ENCODE measurements around the gene TNIK. TPM values are rescaled to one million over a fixed set of nuclear protein-coding genes. Genes with fewer than 3 reads are reported as not detected.

Gene TNIK
- total RNA-seq, 1 donor from 2014 or later: 1.5 TPM

GRCh38 chr3:171297951-171298350, 162.3 kb downstream of the TNIK start:
- Mint-ChIP-seq H3K4me3 (ENCODE audit: unreplicated experiment) (no peak overlapping the region), H3K27me3 (ENCODE audit: unreplicated experiment) (no peaks in the 10 kb centered on the region), H3K9me3 (ENCODE audit: unreplicated experiment) (no peaks in the 10 kb centered on the region), H3K36me3 (ENCODE audit: unreplicated experiment) (no peaks in the 10 kb centered on the region), H3K27ac (ENCODE audit: unreplicated experiment) (no peak overlapping the region), H3K4me1 (ENCODE audit: low read depth, unreplicated experiment) (peaks cover 7% of the 10 kb centered on the region)
- TF ChIP-seq CTCF (IDR thresholded peaks at IDR 0.05; ENCODE audit: partially characterized antibody, unreplicated experiment): no peak
- DNase-seq: no peak

- TF ChIP-seq CTCF (IDR thresholded peaks at IDR 0.05; ENCODE audit: partially characterized antibody, unreplicated experiment): no peak
- no peak for DNase-seq
- Mint-ChIP-seq H3K36me3 (ENCODE audit: unreplicated experiment) (no peaks in the 10 kb centered on the region), H3K4me3 (ENCODE audit: unreplicated experiment) (no peak overlapping the region), H3K27ac (ENCODE audit: unreplicated experiment) (no peak overlapping the region), H3K4me1 (ENCODE audit: low read depth, unreplicated experiment) (peaks cover 7% of the 10 kb centered on the region), H3K9me3 (ENCODE audit: unreplicated experiment) (no peaks in the 10 kb centered on the region), H3K27me3 (ENCODE audit: unreplicated experiment) (no peaks in the 10 kb centered on the region)
Measured at GRCh38 chr3:171297207-171297606, 163.0 kb downstream of the TNIK start.

- no peak overlapping the region for H3K4me3 Mint-ChIP-seq (ENCODE audit: unreplicated experiment)
- no peaks in the 10 kb centered on the region for H3K36me3 Mint-ChIP-seq (ENCODE audit: unreplicated experiment)
- H3K27ac Mint-ChIP-seq (ENCODE audit: unreplicated experiment): no peak overlapping the region
- no peaks in the 10 kb centered on the region for H3K9me3 Mint-ChIP-seq (ENCODE audit: unreplicated experiment)
- no peak for TF ChIP-seq CTCF (IDR thresholded peaks at IDR 0.05; ENCODE audit: partially characterized antibody, unreplicated experiment)
- peaks cover 7% of the 10 kb centered on the region for H3K4me1 Mint-ChIP-seq (ENCODE audit: low read depth, unreplicated experiment)
- no peak for DNase-seq
- H3K27me3 Mint-ChIP-seq (ENCODE audit: unreplicated experiment): no peaks in the 10 kb centered on the region
Measured at GRCh38 chr3:171295484-171296373, 164.5 kb downstream of the TNIK start.

- no peak for DNase-seq
- H3K36me3 Mint-ChIP-seq (ENCODE audit: unreplicated experiment): no peaks in the 10 kb centered on the region
- no peak overlapping the region for H3K27ac Mint-ChIP-seq (ENCODE audit: unreplicated experiment)
- no peaks in the 10 kb centered on the region for H3K9me3 Mint-ChIP-seq (ENCODE audit: unreplicated experiment)
- no peak for TF ChIP-seq CTCF (IDR thresholded peaks at IDR 0.05; ENCODE audit: partially characterized antibody, unreplicated experiment)
- H3K27me3 Mint-ChIP-seq (ENCODE audit: unreplicated experiment): no peaks in the 10 kb centered on the region
- peaks cover 7% of the 10 kb centered on the region for H3K4me1 Mint-ChIP-seq (ENCODE audit: low read depth, unreplicated experiment)
- no peak overlapping the region for H3K4me3 Mint-ChIP-seq (ENCODE audit: unreplicated experiment)
Measured at GRCh38 chr3:171293142-171293782, 166.9 kb downstream of the TNIK start.

GRCh38 chr3:171290680-171291079, 169.5 kb downstream of the TNIK start:
- H3K36me3 Mint-ChIP-seq (ENCODE audit: unreplicated experiment): no peaks in the 10 kb centered on the region
- DNase-seq: no peak
- no peak overlapping the region for H3K4me3 Mint-ChIP-seq (ENCODE audit: unreplicated experiment)
- no peaks in the 10 kb centered on the region for H3K9me3 Mint-ChIP-seq (ENCODE audit: unreplicated experiment)
- H3K27ac Mint-ChIP-seq (ENCODE audit: unreplicated experiment): no peak overlapping the region
- H3K4me1 Mint-ChIP-seq (ENCODE audit: low read depth, unreplicated experiment): peaks cover 4% of the 10 kb centered on the region
- H3K27me3 Mint-ChIP-seq (ENCODE audit: unreplicated experiment): no peaks in the 10 kb centered on the region
- no peak for TF ChIP-seq CTCF (IDR thresholded peaks at IDR 0.05; ENCODE audit: partially characterized antibody, unreplicated experiment)

Measured in glutamatergic neuron (in vitro differentiated cells).